Measurements from ENCODE around the gene HMOX1. TPM values are rescaled to one million over a fixed set of nuclear protein-coding genes. Genes with fewer than 3 reads are reported as not detected.

The HMOX1 gene
- total and polyA plus RNA-seq, 2 of the 13 experiments (the other 11 are each of a cell fraction or from before 2014, with no cell fraction given): 53.6 to 67.4 TPM

DNA sequence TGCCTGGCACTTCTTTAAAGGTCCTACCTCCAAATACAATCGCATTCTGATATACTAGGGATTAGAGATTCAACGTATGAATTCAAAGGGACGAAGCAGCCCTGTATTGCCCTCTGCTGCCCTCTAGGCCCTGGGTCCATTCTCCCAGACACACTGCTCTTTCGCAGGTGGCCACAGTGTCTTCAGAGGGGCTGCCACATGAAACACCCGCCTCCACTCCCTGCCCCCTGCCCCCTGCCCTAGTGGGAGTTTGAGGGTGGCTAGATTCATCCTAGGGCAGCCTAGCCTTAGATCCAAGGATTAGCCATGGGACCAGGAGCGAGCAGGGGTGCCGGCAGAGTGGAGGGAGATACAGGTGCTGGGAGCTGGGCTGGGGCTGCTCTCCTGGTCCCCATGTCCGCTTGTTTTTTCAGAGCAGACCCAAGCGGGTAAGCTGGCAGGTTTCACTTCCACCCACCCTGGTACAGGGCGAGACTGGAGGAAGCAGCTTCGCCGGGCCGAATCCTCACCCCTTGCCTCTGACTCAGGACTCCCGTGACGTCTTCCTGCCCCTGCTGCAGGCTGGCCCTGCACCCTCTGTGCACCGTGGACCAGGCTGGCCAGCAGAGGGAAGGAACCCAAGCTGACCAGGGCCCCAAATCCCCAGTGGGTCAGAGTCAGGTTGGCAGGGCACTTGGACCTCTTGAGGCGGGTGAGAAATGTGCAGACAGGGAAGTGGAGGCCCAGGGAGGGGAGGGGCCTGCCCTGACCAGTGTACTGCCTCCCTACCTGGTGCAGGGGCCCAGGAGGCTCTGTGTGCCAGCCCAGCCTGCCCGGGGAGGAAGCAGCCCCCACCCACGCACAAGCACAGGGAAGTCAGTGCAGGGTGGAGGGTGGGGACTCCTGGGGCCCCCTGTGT, 28.4 kb upstream of the HMOX1 start (continued):
- no peak for TF ChIP-seq ZNF7 (CRISPR knock-in tag; IDR thresholded peaks at IDR 0.05)
- TF ChIP-seq ZNF232 (CRISPR knock-in tag; IDR thresholded peaks at IDR 0.05; ENCODE audit: borderline replicate concordance): no peak
- TF ChIP-seq, protein P1, sequence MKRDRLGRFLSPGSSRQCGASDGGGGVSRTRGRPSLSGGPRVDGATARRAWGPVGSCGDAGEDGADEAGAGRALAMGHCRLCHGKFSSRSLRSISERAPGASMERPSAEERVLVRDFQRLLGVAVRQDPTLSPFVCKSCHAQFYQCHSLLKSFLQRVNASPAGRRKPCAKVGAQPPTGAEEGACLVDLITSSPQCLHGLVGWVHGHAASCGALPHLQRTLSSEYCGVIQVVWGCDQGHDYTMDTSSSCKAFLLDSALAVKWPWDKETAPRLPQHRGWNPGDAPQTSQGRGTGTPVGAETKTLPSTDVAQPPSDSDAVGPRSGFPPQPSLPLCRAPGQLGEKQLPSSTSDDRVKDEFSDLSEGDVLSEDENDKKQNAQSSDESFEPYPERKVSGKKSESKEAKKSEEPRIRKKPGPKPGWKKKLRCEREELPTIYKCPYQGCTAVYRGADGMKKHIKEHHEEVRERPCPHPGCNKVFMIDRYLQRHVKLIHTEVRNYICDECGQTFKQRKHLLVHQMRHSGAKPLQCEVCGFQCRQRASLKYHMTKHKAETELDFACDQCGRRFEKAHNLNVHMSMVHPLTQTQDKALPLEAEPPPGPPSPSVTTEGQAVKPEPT (CRISPR knock-in tag; IDR thresholded peaks at IDR 0.05; ENCODE audit: low read depth): no peak
- TF ChIP-seq, protein P2, sequence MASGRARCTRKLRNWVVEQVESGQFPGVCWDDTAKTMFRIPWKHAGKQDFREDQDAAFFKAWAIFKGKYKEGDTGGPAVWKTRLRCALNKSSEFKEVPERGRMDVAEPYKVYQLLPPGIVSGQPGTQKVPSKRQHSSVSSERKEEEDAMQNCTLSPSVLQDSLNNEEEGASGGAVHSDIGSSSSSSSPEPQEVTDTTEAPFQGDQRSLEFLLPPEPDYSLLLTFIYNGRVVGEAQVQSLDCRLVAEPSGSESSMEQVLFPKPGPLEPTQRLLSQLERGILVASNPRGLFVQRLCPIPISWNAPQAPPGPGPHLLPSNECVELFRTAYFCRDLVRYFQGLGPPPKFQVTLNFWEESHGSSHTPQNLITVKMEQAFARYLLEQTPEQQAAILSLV (CRISPR knock-in tag; IDR thresholded peaks at IDR 0.05; ENCODE audit: borderline replicate concordance): no peak
- no peak for TF ChIP-seq CCAR2 (optimal IDR thresholded peaks at IDR 0.05; ENCODE audit: low read depth, low read length)
- TF ChIP-seq, protein P3, sequence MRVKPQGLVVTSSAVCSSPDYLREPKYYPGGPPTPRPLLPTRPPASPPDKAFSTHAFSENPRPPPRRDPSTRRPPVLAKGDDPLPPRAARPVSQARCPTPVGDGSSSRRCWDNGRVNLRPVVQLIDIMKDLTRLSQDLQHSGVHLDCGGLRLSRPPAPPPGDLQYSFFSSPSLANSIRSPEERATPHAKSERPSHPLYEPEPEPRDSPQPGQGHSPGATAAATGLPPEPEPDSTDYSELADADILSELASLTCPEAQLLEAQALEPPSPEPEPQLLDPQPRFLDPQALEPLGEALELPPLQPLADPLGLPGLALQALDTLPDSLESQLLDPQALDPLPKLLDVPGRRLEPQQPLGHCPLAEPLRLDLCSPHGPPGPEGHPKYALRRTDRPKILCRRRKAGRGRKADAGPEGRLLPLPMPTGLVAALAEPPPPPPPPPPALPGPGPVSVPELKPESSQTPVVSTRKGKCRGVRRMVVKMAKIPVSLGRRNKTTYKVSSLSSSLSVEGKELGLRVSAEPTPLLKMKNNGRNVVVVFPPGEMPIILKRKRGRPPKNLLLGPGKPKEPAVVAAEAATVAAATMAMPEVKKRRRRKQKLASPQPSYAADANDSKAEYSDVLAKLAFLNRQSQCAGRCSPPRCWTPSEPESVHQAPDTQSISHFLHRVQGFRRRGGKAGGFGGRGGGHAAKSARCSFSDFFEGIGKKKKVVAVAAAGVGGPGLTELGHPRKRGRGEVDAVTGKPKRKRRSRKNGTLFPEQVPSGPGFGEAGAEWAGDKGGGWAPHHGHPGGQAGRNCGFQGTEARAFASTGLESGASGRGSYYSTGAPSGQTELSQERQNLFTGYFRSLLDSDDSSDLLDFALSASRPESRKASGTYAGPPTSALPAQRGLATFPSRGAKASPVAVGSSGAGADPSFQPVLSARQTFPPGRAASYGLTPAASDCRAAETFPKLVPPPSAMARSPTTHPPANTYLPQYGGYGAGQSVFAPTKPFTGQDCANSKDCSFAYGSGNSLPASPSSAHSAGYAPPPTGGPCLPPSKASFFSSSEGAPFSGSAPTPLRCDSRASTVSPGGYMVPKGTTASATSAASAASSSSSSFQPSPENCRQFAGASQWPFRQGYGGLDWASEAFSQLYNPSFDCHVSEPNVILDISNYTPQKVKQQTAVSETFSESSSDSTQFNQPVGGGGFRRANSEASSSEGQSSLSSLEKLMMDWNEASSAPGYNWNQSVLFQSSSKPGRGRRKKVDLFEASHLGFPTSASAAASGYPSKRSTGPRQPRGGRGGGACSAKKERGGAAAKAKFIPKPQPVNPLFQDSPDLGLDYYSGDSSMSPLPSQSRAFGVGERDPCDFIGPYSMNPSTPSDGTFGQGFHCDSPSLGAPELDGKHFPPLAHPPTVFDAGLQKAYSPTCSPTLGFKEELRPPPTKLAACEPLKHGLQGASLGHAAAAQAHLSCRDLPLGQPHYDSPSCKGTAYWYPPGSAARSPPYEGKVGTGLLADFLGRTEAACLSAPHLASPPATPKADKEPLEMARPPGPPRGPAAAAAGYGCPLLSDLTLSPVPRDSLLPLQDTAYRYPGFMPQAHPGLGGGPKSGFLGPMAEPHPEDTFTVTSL (CRISPR knock-in tag; IDR thresholded peaks at IDR 0.05; ENCODE audit: borderline replicate concordance): no peak
- TF ChIP-seq GZF1 (CRISPR knock-in tag; IDR thresholded peaks at IDR 0.05): no peak
- TF ChIP-seq, protein P4, sequence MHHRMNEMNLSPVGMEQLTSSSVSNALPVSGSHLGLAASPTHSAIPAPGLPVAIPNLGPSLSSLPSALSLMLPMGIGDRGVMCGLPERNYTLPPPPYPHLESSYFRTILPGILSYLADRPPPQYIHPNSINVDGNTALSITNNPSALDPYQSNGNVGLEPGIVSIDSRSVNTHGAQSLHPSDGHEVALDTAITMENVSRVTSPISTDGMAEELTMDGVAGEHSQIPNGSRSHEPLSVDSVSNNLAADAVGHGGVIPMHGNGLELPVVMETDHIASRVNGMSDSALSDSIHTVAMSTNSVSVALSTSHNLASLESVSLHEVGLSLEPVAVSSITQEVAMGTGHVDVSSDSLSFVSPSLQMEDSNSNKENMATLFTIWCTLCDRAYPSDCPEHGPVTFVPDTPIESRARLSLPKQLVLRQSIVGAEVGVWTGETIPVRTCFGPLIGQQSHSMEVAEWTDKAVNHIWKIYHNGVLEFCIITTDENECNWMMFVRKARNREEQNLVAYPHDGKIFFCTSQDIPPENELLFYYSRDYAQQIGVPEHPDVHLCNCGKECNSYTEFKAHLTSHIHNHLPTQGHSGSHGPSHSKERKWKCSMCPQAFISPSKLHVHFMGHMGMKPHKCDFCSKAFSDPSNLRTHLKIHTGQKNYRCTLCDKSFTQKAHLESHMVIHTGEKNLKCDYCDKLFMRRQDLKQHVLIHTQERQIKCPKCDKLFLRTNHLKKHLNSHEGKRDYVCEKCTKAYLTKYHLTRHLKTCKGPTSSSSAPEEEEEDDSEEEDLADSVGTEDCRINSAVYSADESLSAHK (CRISPR knock-in tag; IDR thresholded peaks at IDR 0.05; ENCODE audit: borderline replicate concordance): no peak
- no peak for TF ChIP-seq ZNF678 (CRISPR knock-in tag; IDR thresholded peaks at IDR 0.05)
- TF ChIP-seq, protein P5, sequence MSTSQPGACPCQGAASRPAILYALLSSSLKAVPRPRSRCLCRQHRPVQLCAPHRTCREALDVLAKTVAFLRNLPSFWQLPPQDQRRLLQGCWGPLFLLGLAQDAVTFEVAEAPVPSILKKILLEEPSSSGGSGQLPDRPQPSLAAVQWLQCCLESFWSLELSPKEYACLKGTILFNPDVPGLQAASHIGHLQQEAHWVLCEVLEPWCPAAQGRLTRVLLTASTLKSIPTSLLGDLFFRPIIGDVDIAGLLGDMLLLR (CRISPR knock-in tag; IDR thresholded peaks at IDR 0.05): no peak
- TF ChIP-seq IRX3 (CRISPR knock-in tag; IDR thresholded peaks at IDR 0.05; ENCODE audit: borderline replicate concordance, low read depth): no peak
- no peak for TF ChIP-seq RBAK (CRISPR knock-in tag; IDR thresholded peaks at IDR 0.05)
